ENCODE data around the gene PKP3.

PKP3 gene

DNA sequence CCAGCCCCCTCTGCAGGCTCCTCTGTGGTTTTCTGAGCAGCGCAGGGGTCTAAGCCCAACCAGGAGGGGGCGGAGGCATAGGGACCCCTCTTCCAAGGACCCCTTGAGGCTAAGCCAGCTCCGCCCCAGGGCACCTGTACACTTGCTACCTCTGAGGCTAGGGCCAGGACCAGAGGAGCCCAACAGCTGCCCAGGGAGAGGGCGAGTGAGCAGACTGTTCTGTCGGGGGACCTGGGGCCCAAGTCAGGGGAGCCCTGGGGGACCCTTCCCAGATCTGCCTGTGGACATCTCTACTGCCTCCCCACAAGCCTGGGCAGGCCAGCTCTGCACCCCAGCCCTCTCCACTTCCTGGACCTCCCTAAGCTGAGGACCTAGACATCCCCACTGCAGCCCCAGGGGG lies 23.0 kb upstream of the PKP3 start:
- ATAC-seq: no peak
- TF ChIP-seq GLIS3 (CRISPR knock-in tag; IDR thresholded peaks at IDR 0.05) (no peak), SNAI2 (CRISPR knock-in tag; IDR thresholded peaks at IDR 0.05) (no peak), ESRRG (CRISPR knock-in tag; IDR thresholded peaks at IDR 0.05) (no peak), TCF4 (CRISPR knock-in tag; IDR thresholded peaks at IDR 0.05; ENCODE audit: borderline replicate concordance) (no peak), ZFP3 (CRISPR knock-in tag; IDR thresholded peaks at IDR 0.05) (no peak), ISL1 (CRISPR knock-in tag; IDR thresholded peaks at IDR 0.05) (no peak)
- TF ChIP-seq, protein P1, sequence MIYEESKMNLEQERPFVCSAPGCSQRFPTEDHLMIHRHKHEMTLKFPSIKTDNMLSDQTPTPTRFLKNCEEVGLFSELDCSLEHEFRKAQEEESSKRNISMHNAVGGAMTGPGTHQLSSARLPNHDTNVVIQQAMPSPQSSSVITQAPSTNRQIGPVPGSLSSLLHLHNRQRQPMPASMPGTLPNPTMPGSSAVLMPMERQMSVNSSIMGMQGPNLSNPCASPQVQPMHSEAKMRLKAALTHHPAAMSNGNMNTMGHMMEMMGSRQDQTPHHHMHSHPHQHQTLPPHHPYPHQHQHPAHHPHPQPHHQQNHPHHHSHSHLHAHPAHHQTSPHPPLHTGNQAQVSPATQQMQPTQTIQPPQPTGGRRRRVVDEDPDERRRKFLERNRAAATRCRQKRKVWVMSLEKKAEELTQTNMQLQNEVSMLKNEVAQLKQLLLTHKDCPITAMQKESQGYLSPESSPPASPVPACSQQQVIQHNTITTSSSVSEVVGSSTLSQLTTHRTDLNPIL (CRISPR knock-in tag; IDR thresholded peaks at IDR 0.05; ENCODE audit: low read depth): no peak
- TF ChIP-seq, protein P2, sequence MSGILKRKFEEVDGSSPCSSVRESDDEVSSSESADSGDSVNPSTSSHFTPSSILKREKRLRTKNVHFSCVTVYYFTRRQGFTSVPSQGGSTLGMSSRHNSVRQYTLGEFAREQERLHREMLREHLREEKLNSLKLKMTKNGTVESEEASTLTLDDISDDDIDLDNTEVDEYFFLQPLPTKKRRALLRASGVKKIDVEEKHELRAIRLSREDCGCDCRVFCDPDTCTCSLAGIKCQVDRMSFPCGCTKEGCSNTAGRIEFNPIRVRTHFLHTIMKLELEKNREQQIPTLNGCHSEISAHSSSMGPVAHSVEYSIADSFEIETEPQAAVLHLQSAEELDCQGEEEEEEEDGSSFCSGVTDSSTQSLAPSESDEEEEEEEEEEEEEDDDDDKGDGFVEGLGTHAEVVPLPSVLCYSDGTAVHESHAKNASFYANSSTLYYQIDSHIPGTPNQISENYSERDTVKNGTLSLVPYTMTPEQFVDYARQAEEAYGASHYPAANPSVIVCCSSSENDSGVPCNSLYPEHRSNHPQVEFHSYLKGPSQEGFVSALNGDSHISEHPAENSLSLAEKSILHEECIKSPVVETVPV (CRISPR knock-in tag; IDR thresholded peaks at IDR 0.05): no peak

DNA sequence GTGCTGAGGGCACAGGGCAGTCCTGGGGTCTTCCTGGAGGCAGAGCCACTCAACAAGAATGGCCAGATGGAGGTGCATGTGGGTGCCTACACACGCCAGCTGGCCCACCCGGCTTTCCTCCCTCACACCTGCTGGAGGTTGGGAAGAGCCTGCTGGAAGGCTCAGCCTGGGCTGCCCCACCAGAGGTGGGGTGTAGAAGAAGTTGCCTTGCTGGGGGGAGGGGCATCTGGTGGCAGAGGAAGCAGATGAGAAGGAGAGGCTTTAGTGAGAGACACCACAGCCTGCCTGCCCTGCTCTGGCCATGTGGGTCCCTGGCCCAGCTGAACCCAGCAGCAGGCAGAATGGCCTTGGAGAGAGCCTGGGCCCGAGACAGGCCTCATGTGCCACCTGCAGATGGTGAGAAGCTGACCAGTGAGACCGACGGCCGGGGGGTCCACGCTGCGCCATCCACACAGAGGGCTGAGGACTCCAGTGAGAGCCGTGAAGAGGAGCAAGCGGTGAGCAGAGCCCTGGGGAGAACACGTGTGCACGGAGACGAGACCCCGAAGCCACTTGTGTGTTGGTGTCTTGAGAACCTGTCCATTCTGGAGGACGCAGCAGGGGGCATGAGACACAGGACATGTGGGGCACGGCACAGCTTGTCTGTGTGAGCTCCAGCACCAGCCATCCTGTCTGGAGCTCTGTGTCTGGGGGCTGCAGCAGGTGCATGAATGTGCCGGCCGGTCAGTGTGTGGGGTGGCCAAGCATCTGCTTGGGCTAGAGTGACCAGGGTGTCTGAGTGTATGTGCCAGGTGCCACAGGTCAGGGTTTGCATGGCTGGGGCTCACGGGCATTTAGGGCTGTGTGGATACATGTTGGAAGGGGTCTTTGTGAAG lies 22.1 kb upstream of the PKP3 start:
- TF ChIP-seq ESRRG (CRISPR knock-in tag; IDR thresholded peaks at IDR 0.05) (no peak), ZFP3 (CRISPR knock-in tag; IDR thresholded peaks at IDR 0.05) (no peak), ZC3H10 (CRISPR knock-in tag; IDR thresholded peaks at IDR 0.05) (no peak), ZNF8 (CRISPR knock-in tag; IDR thresholded peaks at IDR 0.05) (no peak), ZFP30 (CRISPR knock-in tag; IDR thresholded peaks at IDR 0.05) (no peak)
- TF ChIP-seq, protein P3, sequence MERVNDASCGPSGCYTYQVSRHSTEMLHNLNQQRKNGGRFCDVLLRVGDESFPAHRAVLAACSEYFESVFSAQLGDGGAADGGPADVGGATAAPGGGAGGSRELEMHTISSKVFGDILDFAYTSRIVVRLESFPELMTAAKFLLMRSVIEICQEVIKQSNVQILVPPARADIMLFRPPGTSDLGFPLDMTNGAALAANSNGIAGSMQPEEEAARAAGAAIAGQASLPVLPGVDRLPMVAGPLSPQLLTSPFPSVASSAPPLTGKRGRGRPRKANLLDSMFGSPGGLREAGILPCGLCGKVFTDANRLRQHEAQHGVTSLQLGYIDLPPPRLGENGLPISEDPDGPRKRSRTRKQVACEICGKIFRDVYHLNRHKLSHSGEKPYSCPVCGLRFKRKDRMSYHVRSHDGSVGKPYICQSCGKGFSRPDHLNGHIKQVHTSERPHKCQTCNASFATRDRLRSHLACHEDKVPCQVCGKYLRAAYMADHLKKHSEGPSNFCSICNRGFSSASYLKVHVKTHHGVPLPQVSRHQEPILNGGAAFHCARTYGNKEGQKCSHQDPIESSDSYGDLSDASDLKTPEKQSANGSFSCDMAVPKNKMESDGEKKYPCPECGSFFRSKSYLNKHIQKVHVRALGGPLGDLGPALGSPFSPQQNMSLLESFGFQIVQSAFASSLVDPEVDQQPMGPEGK (CRISPR knock-in tag; IDR thresholded peaks at IDR 0.05; ENCODE audit: borderline replicate concordance): no peak
- TF ChIP-seq, protein P2 (CRISPR knock-in tag; IDR thresholded peaks at IDR 0.05): no peak
- ATAC-seq: no peak

DNA sequence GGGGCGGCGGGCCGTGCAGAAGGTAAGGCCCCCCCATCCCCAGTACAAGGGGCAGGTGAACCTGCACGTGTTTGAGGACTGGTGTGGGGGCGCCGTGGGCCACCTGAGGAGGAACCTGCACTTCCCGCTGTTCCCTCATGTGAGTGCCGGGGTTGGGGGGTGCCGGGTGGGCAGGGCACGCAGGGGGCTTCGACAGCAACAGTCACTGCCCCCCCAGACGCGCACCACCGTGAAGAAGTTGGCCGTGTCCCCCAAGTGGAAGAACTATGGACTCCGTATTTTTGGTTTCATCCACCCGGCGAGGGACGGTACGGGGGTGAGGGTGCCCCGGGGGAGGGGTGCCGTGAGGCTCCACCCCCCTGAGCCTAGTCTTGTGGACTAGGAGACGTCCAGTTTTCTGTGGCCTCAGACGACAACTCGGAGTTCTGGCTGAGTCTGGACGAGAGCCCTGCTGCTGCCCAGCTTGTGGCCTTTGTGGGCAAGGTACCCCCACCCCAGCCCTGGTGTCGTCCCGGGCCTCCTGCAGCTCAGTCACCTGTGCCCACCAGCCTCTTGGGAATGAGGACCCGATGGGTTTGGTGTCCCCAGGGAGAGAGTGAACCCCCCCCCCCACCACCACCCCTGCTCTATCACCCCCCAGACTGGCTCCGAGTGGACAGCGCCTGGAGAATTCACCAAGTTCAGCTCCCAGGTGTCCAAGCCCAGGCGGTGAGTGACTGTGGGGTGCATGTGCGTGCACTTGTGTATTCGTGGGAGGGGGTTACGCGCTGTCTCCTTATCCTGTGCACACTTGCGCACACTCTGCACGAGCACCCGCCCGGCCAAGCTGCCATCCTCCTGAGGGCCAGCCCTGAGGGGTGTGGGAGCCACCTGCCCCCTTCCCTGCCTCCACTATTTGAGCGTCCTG lies 20.9 kb upstream of the PKP3 start:
- ATAC-seq: no peak
- TF ChIP-seq SNAI2 (CRISPR knock-in tag; IDR thresholded peaks at IDR 0.05) (no peak), ARNTL (CRISPR knock-in tag; IDR thresholded peaks at IDR 0.05; ENCODE audit: borderline replicate concordance, low read depth) (no peak), ZC3H10 (CRISPR knock-in tag; IDR thresholded peaks at IDR 0.05) (no peak), ESRRG (CRISPR knock-in tag; IDR thresholded peaks at IDR 0.05) (no peak), CSDC2 (CRISPR knock-in tag; IDR thresholded peaks at IDR 0.05) (no peak), OSR1 (CRISPR knock-in tag; IDR thresholded peaks at IDR 0.05) (no peak), ZFP30 (CRISPR knock-in tag; IDR thresholded peaks at IDR 0.05) (no peak), PPARA (CRISPR knock-in tag; IDR thresholded peaks at IDR 0.05; ENCODE audit: borderline replicate concordance) (no peak), BACH2 (CRISPR knock-in tag; IDR thresholded peaks at IDR 0.05; ENCODE audit: borderline replicate concordance) (no peak), ZFP3 (CRISPR knock-in tag; IDR thresholded peaks at IDR 0.05) (no peak), GLIS3 (CRISPR knock-in tag; IDR thresholded peaks at IDR 0.05) (no peak), ZNF8 (CRISPR knock-in tag; IDR thresholded peaks at IDR 0.05) (no peak), ISL1 (CRISPR knock-in tag; IDR thresholded peaks at IDR 0.05) (no peak)
- TF ChIP-seq, protein P4, sequence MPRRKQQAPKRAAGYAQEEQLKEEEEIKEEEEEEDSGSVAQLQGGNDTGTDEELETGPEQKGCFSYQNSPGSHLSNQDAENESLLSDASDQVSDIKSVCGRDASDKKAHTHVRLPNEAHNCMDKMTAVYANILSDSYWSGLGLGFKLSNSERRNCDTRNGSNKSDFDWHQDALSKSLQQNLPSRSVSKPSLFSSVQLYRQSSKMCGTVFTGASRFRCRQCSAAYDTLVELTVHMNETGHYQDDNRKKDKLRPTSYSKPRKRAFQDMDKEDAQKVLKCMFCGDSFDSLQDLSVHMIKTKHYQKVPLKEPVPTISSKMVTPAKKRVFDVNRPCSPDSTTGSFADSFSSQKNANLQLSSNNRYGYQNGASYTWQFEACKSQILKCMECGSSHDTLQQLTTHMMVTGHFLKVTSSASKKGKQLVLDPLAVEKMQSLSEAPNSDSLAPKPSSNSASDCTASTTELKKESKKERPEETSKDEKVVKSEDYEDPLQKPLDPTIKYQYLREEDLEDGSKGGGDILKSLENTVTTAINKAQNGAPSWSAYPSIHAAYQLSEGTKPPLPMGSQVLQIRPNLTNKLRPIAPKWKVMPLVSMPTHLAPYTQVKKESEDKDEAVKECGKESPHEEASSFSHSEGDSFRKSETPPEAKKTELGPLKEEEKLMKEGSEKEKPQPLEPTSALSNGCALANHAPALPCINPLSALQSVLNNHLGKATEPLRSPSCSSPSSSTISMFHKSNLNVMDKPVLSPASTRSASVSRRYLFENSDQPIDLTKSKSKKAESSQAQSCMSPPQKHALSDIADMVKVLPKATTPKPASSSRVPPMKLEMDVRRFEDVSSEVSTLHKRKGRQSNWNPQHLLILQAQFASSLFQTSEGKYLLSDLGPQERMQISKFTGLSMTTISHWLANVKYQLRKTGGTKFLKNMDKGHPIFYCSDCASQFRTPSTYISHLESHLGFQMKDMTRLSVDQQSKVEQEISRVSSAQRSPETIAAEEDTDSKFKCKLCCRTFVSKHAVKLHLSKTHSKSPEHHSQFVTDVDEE (CRISPR knock-in tag; IDR thresholded peaks at IDR 0.05): no peak
- TF ChIP-seq, protein P5, sequence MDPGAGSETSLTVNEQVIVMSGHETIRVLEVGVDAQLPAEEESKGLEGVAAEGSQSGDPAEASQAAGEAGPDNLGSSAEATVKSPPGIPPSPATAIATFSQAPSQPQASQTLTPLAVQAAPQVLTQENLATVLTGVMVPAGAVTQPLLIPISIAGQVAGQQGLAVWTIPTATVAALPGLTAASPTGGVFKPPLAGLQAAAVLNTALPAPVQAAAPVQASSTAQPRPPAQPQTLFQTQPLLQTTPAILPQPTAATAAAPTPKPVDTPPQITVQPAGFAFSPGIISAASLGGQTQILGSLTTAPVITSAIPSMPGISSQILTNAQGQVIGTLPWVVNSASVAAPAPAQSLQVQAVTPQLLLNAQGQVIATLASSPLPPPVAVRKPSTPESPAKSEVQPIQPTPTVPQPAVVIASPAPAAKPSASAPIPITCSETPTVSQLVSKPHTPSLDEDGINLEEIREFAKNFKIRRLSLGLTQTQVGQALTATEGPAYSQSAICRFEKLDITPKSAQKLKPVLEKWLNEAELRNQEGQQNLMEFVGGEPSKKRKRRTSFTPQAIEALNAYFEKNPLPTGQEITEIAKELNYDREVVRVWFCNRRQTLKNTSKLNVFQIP (CRISPR knock-in tag; IDR thresholded peaks at IDR 0.05; ENCODE audit: borderline replicate concordance, low read depth): no peak
- TF ChIP-seq, protein P1 (CRISPR knock-in tag; IDR thresholded peaks at IDR 0.05; ENCODE audit: low read depth): no peak
- TF ChIP-seq, protein P2 (CRISPR knock-in tag; IDR thresholded peaks at IDR 0.05): no peak

Data from SK-N-SH treated with all-trans-retinoic acid at 6 μM for 48 hours (cell line).